Smooth muscle cell (in vitro differentiated cells): ENCODE data around the gene NUDT12. TPM values are rescaled to one million over a fixed set of nuclear protein-coding genes. Genes with fewer than 3 reads are reported as not detected.

Source experiments
- DNase-seq: peaks from one replicate; lab custom pipeline; 2025; ENCODE audit not compliant: unreplicated experiment; lab: John Stamatoyannopoulos, UW
- H2AFZ ChIP-seq: fragments of 200-600 bp; sonication (generic); 2 replicates; pipeline ENCODE4 v1.6.0; 2016; ENCODE audit warnings: antibody characterized with exemption, low read depth, mild to moderate bottlenecking
- H3F3A ChIP-seq: fragments of 200-600 bp; sonication (generic); 2 replicates; pipeline ENCODE4 v1.6.0; 2017; ENCODE audit warnings: antibody characterized with exemption, low read depth
- H3K27ac ChIP-seq: fragments of 200-600 bp; sonication (generic); 2 replicates; pipeline ENCODE4 v1.5.1; 2016; ENCODE audit warnings: low read depth, mild to moderate bottlenecking
- H3K27me3 ChIP-seq: fragments of 200-600 bp; sonication (generic); 2 replicates; pipeline ENCODE4 v1.6.1; 2016; ENCODE audit warnings: low read depth, mild to moderate bottlenecking
- H3K36me3 ChIP-seq: fragments of 200-600 bp; sonication (generic); 2 replicates; pipeline ENCODE4 v1.5.1; 2016; ENCODE audit warnings: low read depth
- H3K4me1 ChIP-seq: fragments of 200-600 bp; sonication (generic); 2 replicates; pipeline ENCODE4 v1.5.1; 2016; ENCODE audit warnings: low read depth
- H3K4me2 ChIP-seq: fragments of 200-600 bp; sonication (generic); 2 replicates; pipeline ENCODE4 v1.6.0; 2016; ENCODE audit warnings: mild to moderate bottlenecking
- H3K4me3 ChIP-seq: fragments of 200-600 bp; sonication (generic); 2 replicates; pipeline ENCODE4 v1.5.1; 2016; ENCODE audit warnings: mild to moderate bottlenecking
- H3K79me2 ChIP-seq: fragments of 200-600 bp; sonication (generic); 2 replicates; pipeline ENCODE4 v1.6.0; 2016; ENCODE audit warnings: low read depth, mild to moderate bottlenecking
- H3K9ac ChIP-seq: fragments of 200-600 bp; sonication (generic); 2 replicates; pipeline ENCODE4 v1.6.0; 2016; ENCODE audit warnings: low read depth
- H3K9me3 ChIP-seq: fragments of 200-600 bp; sonication (generic); replicated peaks from 2 replicates; pipeline ENCODE4 v1.5.1; 2016; ENCODE audit warnings: low read depth
- H4K20me1 ChIP-seq: fragments of 200-600 bp; sonication (generic); 2 replicates; pipeline ENCODE4 v1.6.0; 2016; ENCODE audit warnings: low read depth
- CTCF ChIP-seq: fragments of 200-600 bp; sonication (generic); IDR thresholded peaks from 2 replicates; pipeline ENCODE4 v1.5.1; 2017; ENCODE audit warnings: borderline replicate concordance, mild to moderate bottlenecking, antibody characterized with exemption; ENCODE audit not compliant: insufficient read depth, poor library complexity, severe bottlenecking
- WGBS: methylation state at CpG from one replicate; pipeline ENCODE4 v1.1.7; 2016; ENCODE audit warnings: low lambda C conversion rate; 5-methylcytosine and 5-hydroxymethylcytosine counted together
- polyA plus RNA-seq: library from polyadenylated mRNA; unstranded; fragments of >200 nt; fragmentation: Nextera tagmentation; extraction: Ambion mirVana; gene quantifications from 2 replicates; pipeline ENCODE4 v1.2.1, GENCODE V29; 2016
- total RNA-seq: library from RNA; depleted of rRNA; stranded (reverse); fragments of >200 nt; gene quantifications from 2 replicates; pipeline ENCODE4 v1.2.3, GENCODE V29; 2014

NUDT12 gene
- total and polyA plus RNA-seq, 2 experiments from 2014 or later, result 6.5 to 14.9 TPM

- no peak for TF ChIP-seq CTCF
- 87% methylated on average over 2 of the region's 2 CpGs for WGBS
- no peak overlapping the region for H3K4me2 ChIP-seq
Observed at GRCh38 chr5:103541114-103541513, 21.5 kb downstream of the NUDT12 start.

GRCh38 chr5:103539376-103540330 lies 22.9 kb downstream of the NUDT12 start:
- H3F3A ChIP-seq, result no peaks in the 10 kb centered on the region
- no peak for TF ChIP-seq CTCF
- H3K79me2 ChIP-seq, result no peaks in the 10 kb centered on the region
- H3K36me3 ChIP-seq, result no peaks in the 10 kb centered on the region
- 76% methylated on average over 3 of the region's 3 CpGs for WGBS
- no peaks in the 10 kb centered on the region for H3K27me3 ChIP-seq
- H3K9ac ChIP-seq, result no peak overlapping the region
- H3K4me3 ChIP-seq, result no peak overlapping the region
- DNase-seq, result no peak
- H3K9me3 ChIP-seq, result no peaks in the 10 kb centered on the region
- H3K4me1 ChIP-seq, result no peaks in the 10 kb centered on the region
- no peak overlapping the region for H3K27ac ChIP-seq
- no peak overlapping the region for H3K4me2 ChIP-seq
- no peak overlapping the region for H2AFZ ChIP-seq
- no peaks in the 10 kb centered on the region for H4K20me1 ChIP-seq

More at GRCh38 chr5:103541114-103541513, 21.5 kb downstream of the NUDT12 start:
- H3K36me3 ChIP-seq, result no peaks in the 10 kb centered on the region
- no peak overlapping the region for H3K4me3 ChIP-seq
- no peak overlapping the region for H3K9ac ChIP-seq
- H2AFZ ChIP-seq, result no peak overlapping the region
- H3K27me3 ChIP-seq, result no peaks in the 10 kb centered on the region
- no peak for DNase-seq
- no peak overlapping the region for H3K27ac ChIP-seq
- no peaks in the 10 kb centered on the region for H3K4me1 ChIP-seq
- H3K9me3 ChIP-seq, result no peaks in the 10 kb centered on the region
- H3F3A ChIP-seq, result no peaks in the 10 kb centered on the region
- H4K20me1 ChIP-seq, result no peaks in the 10 kb centered on the region
- H3K79me2 ChIP-seq, result no peaks in the 10 kb centered on the region

GRCh38 chr5:103532086-103532734 lies 30.4 kb downstream of the NUDT12 start:
- 96% methylated on average over 2 of the region's 2 CpGs for WGBS
- Histone ChIP-seq H2AFZ (no peak overlapping the region), H3K9me3 (no peaks in the 10 kb centered on the region), H3K79me2 (no peaks in the 10 kb centered on the region), H3K27me3 (no peaks in the 10 kb centered on the region), H3K4me1 (peaks cover 3% of the 10 kb centered on the region), H4K20me1 (no peaks in the 10 kb centered on the region), H3K36me3 (no peaks in the 10 kb centered on the region), H3K9ac (no peak overlapping the region), H3F3A (peaks cover under 1% of the 10 kb centered on the region), H3K27ac (peak overlapping the region; percentile 20), H3K4me2 (no peak overlapping the region), H3K4me3 (no peak overlapping the region)
- DNase-seq, result no peak
- no peak for TF ChIP-seq CTCF
